Calu3 (cell line): ENCODE results near the gene SGCB. TPM values are rescaled to one million over a fixed set of nuclear protein-coding genes. Genes with fewer than 3 reads are reported as not detected.

ENCODE experiments used
- BruUV-seq: library from RNA; stranded (reverse); fragments of 400-500 nt; replicated peaks from 2 replicates; lab custom pipeline; 2021; lab: Mats Ljungman, UMichigan
- CTCF ChIA-PET: fragments of 300-600 bp; sonication (Branson Sonifier 250); formaldehyde crosslinking; loops from one replicate; lab custom pipeline; 2022; ENCODE audit warnings: antibody characterized with exemption; lab: Charles Lee
- DNase-seq: peaks from one replicate; pipeline ENCODE4 v3.0.0; 2022
- H3K27ac Mint-ChIP-seq: one replicate; pipeline ENCODE4 v1.8.0; 2022; ENCODE audit warnings: mixed read lengths; ENCODE audit not compliant: unreplicated experiment
- H3K27me3 Mint-ChIP-seq: one replicate; pipeline ENCODE4 v1.8.0; 2022; ENCODE audit warnings: mixed read lengths; ENCODE audit not compliant: unreplicated experiment
- H3K36me3 Mint-ChIP-seq: one replicate; pipeline ENCODE4 v1.8.0; 2022; ENCODE audit warnings: mild to moderate bottlenecking, moderate library complexity, mixed read lengths; ENCODE audit not compliant: insufficient read depth, unreplicated experiment
- H3K4me1 Mint-ChIP-seq: one replicate; pipeline ENCODE4 v1.8.0; 2022; ENCODE audit warnings: mild to moderate bottlenecking, low read depth, mixed read lengths; ENCODE audit not compliant: unreplicated experiment
- H3K4me3 Mint-ChIP-seq: one replicate; pipeline ENCODE4 v1.8.0; 2022; ENCODE audit warnings: mild to moderate bottlenecking, low read depth, moderate library complexity, mixed read lengths; ENCODE audit not compliant: unreplicated experiment
- H3K9me3 Mint-ChIP-seq: one replicate; pipeline ENCODE4 v1.8.0; 2022; ENCODE audit warnings: low read depth, mixed read lengths; ENCODE audit not compliant: unreplicated experiment
- intact Hi-C: fragments of 100-400 bp; cut with micrococcal nuclease; formaldehyde crosslinking; loops from one replicate; pipeline ENCODE4 v1.10.0; 2022; ENCODE audit not compliant: unreplicated experiment
- total RNA-seq: library from RNA; stranded (reverse); gene quantifications from 2 replicates; pipeline ENCODE4 v1.2.3, GENCODE V29; 2022
- TF ChIP-seq, protein P1 (sequence below): fragments of 200-600 bp; IDR thresholded peaks from one replicate; pipeline ENCODE4 v1.8.0; 2022; ENCODE audit warnings: antibody characterized with exemption; ENCODE audit not compliant: unreplicated experiment

SGCB gene
- total RNA-seq, 1 experiment from 2014 or later, result 11.8 TPM

DNA sequence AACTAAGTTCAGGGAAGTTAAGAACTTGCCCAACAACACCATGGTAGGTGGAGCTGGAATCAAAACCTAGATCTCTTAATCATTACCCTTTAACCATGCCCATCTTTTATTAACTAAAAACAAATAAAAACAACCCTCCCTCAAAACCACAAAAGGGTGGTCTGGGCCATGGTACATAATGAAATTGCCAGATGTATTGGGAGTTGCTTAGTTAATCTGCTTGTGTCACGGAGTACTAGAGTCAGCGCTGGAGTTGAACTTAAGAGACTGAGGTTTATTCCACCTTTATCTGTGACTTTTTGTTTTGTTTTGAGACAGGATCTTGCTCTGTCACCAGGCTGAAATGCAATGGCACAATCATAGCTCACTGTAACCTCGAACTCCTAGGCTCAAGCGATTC, 31.2 kb downstream of the SGCB start:
- no TSS peak for BruUV-seq

DNA sequence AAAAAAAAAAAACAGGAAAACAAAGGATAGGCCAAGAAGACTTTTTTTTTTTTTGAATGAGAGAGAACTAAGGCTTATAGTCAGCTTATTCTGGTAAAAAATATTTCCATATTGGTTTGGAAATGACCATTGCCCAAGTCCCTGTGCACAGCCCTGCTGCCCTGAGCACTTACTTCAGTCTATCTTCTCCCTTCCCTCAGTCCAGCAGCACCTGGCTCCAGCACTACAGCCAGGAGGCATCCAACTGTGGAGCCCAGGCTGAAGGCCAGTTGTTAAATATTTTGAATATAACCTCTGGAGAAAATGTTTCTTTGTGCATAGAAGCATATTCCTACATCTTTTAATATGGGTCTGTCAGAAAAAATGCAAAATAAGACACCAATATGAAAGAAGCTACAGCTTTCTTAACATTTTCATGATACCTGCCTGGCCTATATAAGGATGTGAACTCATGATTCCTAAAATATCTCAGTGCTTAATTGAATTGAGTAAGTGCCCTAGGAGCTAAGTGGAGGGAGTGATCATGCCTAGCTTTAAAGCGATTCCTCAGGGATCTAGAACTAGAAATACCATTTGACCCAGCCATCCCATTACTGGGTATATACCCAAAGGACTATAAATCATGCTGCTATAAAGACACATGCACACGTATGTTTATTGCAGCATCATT, 32.4 kb downstream of the SGCB start:
- no peak overlapping the region for H3K4me3 Mint-ChIP-seq
- no peaks in the 10 kb centered on the region for H3K4me1 Mint-ChIP-seq
- no peaks in the 10 kb centered on the region for H3K9me3 Mint-ChIP-seq
- CTCF ChIA-PET, result interaction anchor here (0.6 kb wide), 1 partner anchor 146 kb away, joined by 4 read pairs; no protein-coding TSS in a partner anchor
- TF ChIP-seq, protein P1, sequence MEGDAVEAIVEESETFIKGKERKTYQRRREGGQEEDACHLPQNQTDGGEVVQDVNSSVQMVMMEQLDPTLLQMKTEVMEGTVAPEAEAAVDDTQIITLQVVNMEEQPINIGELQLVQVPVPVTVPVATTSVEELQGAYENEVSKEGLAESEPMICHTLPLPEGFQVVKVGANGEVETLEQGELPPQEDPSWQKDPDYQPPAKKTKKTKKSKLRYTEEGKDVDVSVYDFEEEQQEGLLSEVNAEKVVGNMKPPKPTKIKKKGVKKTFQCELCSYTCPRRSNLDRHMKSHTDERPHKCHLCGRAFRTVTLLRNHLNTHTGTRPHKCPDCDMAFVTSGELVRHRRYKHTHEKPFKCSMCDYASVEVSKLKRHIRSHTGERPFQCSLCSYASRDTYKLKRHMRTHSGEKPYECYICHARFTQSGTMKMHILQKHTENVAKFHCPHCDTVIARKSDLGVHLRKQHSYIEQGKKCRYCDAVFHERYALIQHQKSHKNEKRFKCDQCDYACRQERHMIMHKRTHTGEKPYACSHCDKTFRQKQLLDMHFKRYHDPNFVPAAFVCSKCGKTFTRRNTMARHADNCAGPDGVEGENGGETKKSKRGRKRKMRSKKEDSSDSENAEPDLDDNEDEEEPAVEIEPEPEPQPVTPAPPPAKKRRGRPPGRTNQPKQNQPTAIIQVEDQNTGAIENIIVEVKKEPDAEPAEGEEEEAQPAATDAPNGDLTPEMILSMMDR, result no peak
- no peaks in the 10 kb centered on the region for H3K27me3 Mint-ChIP-seq
- H3K27ac Mint-ChIP-seq, result no peak overlapping the region
- no peaks in the 10 kb centered on the region for H3K36me3 Mint-ChIP-seq
- intact Hi-C loops, result no loop called here
- DNase-seq, result no peak
- BruUV-seq, result no TSS peak

More for the DNA sequence above, 31.2 kb downstream of the SGCB start:
- Mint-ChIP-seq H3K9me3 (no peaks in the 10 kb centered on the region), H3K36me3 (no peaks in the 10 kb centered on the region), H3K4me3 (no peak overlapping the region), H3K4me1 (no peaks in the 10 kb centered on the region), H3K27ac (no peak overlapping the region), H3K27me3 (no peaks in the 10 kb centered on the region)
- TF ChIP-seq, protein P1, result no peak
- no peak for DNase-seq
- intact Hi-C loops, result no loop called here
- CTCF ChIA-PET, result no interaction called here

DNA sequence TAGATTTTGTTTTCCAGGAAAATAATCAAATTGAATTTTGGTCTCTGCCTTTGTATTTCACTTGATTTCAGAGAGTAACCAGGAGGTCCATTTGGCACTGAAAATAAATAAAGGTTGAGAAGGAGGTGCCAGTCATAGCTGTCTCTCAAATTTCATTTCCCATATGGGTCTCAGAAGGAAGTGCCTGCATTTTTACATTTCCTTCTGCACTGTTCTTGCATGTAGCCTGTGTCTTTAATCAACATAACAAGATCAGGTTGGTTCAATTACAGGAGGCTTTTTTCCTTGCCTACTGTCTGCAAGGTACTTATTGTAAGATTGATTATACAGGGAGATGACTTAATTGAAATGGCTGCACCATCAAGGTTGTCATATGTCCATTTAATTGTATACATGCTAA, 33.7 kb downstream of the SGCB start:
- Mint-ChIP-seq H3K4me3 (no peak overlapping the region), H3K36me3 (no peaks in the 10 kb centered on the region), H3K27me3 (no peaks in the 10 kb centered on the region), H3K9me3 (no peaks in the 10 kb centered on the region), H3K4me1 (peaks cover under 1% of the 10 kb centered on the region), H3K27ac (no peak overlapping the region)
- CTCF ChIA-PET, result no interaction called here
- BruUV-seq, result no TSS peak
- TF ChIP-seq, protein P1, result no peak
- DNase-seq, result no peak
- intact Hi-C loops, result no loop called here

DNA sequence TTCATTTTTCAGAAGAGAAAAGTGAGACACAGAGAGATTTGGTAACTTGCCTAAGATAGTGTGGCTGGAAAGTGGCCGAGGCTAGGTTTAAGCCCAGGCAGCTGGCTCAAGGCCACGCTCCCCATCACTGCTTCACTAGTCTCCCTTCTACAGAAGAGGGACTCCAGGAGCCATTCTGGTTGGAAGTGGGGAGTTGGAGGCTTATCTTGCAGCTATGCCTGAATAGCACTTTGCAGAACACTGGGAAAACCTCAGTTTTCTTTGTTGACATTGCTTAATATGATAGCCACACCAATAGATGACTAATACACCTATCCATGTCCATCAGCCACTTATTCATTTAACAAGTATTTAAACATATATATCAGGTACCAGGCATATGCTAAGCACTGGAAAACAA, 36.5 kb downstream of the SGCB start:
- no peaks in the 10 kb centered on the region for H3K27me3 Mint-ChIP-seq
- H3K4me3 Mint-ChIP-seq, result no peak overlapping the region
- no peaks in the 10 kb centered on the region for H3K36me3 Mint-ChIP-seq
- no peak overlapping the region for H3K27ac Mint-ChIP-seq
- DNase-seq, result no peak
- no TSS peak for BruUV-seq
- H3K9me3 Mint-ChIP-seq, result no peaks in the 10 kb centered on the region
- CTCF ChIA-PET, result no interaction called here
- intact Hi-C loops, result no loop called here
- TF ChIP-seq, protein P1, result no peak
- peaks cover 9% of the 10 kb centered on the region for H3K4me1 Mint-ChIP-seq
